HG03521 (cell line): ENCODE results near the gene MNT.

ENCODE experiments used
- ATAC-seq: cut with Tn5 transposase; IDR thresholded peaks from one replicate; pipeline ENCODE4 v1.9.1; 2021; ENCODE audit warnings: mild to moderate bottlenecking, moderate library complexity; ENCODE audit not compliant: unreplicated experiment

The MNT gene

DNA sequence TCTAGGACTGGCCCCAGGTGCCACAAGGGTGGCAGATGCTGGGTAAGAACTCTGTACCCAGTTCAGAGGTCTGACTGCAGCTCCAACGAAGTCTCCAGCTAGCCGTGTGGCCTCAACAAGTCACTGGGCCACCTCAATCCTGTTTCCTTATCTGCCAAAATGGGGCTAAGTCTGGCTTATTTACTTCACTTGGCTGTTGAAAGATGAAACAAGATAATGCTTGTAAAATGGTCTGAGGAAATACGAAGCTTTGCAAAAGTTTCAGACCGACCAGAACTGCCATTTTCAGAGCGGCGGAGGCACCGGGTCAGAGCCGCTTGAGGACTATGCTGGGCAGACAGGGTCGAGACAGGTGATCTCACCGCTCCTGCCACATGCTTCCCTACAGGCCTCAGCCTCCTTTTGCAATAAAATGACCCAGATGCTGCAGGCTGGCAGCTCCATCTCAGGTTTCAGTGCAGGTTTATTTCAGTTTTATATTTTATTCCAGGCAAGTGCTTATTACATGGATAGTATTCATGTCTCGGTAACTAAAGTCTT is 17.2 kb downstream of the MNT start:
- no peak for ATAC-seq

- no peak for ATAC-seq
These were observed 19.8 kb downstream of the MNT start for GRCh38 chr17:2380950-2381649.

GRCh38 chr17:2380226-2380922 is 20.5 kb downstream of the MNT start:
- no peak for ATAC-seq

DNA sequence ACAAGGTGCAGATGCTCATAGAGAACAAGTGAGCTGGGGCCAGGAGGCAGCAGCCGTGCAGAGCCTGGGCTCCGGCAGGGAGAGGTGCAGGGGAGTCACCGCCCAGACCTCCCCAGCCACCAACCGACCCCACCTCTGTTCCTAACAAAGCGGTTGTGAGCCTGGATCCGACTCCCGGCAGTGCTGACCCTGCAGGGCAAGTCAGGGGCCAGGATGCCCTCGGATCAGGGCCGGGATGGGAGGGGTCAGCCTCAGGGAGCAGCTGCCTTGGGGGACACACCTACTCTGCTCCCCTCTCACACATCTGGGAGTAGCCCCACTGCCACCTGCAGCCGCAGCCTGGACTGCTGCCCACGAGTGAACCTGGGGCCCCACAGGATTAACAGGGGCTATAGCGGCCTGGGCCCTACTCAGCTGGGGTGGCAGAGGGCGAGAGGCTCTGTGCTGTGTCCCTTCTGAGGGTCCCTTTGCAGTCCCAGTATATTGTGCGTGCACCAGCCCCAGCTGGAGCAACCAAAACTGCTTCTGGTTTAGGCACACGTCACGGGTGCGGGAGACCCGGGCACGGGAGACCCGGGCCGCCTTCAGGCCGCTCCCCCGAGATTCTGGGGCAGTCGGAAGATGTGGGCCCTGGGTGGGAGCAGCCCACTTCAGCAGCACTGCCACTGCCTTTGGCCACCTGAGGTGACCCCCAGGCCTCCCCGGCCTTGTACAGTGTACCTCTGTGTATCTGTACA is 21.2 kb downstream of the MNT start:
- no peak for ATAC-seq

- ATAC-seq, result no peak
These were observed 22.0 kb downstream of the MNT start for GRCh38 chr17:2378905-2379304.

GRCh38 chr17:2377659-2378058 is 23.2 kb downstream of the MNT start:
- no peak for ATAC-seq

DNA sequence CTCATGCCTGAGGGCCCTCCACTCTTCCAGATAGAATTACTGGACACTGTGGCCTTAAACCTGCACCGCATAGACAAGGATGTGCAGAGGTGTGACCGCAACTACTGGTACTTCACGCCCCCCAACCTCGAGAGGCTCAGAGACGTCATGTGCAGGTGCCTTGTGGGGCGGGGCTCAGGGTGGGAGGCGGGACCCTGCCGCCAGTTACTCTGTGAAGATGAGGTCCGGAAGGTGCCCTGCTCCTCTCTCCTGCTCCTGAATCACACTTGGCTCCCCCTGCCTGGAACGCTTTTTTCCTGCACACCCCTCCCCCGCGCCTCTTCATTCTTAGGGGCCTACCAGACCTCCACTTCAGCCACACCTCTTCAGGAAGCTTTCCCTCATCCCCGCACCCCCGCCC is 24.8 kb downstream of the MNT start:
- ATAC-seq, result no peak

DNA sequence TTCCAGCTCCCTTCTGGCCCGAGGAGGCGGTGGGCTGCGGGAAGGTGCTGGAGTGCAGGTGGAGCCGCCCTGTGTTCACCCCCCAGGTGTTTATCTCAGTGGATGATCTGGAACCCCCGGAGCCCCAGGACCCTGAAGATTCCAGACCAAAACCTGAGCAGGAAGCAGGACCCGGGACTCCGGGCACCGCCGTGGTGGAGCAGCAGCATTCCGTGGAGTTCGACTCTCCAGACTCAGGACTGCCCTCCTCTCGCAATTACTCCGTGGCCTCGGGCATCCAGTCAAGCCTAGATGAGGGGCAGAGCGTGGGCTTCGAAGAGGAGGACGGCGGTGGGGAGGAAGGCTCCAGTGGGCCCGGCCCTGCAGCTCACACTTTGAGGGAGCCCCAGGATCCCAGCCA is 25.5 kb downstream of the MNT start:
- ATAC-seq, result no peak

DNA sequence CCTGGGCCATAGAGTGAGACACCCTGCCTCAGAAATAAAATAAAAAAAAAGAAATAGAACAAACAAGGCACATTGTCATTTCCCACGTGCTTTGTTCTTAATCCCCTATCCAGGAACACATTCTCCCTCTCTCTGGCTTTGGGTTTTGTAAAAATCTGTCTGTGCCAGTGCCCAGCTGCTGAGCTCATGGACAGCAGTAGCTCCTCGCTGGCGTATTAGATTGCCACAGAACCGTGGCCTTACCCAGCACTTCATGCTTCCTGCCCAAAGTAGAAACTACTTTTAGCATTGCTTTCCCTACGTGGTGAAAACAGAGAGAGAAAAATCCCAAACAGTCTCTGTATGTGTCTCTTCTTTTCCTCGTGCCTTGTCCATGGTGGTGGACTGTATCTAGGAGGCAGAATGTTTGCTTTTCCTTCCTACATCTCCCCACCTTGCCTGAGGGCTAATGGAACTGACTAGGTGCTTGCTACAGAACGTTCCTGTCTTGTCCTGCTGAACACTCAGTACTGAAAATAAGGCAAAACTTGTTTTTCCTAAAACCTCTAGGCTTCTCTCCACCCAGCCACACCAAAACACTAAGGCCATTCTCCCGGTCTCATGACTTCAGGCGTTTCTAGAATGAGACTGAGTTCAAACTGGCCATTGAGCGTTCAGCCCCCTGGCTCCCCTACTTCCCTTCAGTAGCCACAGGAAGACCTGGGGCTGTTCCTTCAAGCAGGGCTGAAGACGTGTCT is 26.1 kb downstream of the MNT start:
- ATAC-seq, result no peak

DNA sequence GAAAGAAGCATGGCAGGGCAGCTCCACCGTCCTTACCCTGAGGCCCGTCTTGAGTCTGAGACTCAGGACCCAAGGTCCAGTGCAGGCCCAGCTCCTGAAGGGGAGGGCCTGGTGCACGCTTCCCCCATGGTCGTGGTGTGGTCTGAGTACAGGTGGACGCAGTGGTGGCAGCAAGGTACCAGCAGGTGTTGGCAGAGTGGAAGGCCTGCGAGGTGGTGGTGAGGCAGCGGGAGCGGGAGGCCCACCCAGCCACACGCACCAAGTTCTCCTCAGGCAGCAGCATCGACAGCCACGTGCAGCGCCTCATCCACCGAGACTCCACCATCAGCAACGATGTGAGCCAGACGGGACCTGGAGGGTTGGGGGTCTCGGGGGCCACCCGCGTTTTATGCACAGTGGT is 27.7 kb downstream of the MNT start:
- ATAC-seq, result no peak

DNA sequence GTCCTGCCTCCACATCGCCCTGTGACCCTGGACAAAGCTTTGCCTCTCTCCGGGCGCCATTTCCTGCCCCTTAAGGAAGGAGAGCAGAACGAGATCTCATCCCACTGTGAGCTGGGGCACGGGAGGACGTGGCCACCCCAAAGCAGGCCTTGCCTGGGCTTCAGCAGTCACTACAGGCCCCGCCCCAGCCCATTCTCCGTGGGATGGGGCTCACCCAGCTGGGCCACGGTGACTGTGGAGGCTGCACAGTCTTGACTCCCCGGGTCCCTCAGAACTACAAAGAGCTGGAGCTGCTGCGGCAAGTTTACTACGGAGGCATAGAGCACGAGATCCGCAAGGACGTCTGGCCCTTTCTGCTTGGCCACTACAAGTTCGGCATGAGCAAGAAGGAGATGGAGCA is 28.2 kb downstream of the MNT start:
- no peak for ATAC-seq

DNA sequence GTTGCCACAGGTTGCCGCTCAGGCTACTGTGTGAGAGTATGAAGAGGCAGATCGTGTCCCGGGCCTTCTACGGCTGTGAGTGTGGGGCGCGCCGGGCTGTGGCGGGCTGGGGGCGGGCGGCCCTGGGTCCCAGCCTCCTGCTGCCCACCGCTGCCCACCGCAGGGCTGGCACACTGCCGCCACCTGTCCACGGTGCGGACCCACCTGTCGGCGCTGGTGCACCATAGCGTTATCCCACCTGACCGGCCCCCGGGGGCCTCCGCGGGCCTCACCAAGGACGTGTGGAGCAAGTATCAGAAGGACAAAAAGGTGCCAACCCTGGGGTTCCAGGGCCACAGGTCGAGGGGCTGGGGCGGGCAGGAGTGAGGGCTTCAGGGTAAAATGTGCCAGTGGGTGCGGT is 28.7 kb downstream of the MNT start:
- ATAC-seq, result no peak

DNA sequence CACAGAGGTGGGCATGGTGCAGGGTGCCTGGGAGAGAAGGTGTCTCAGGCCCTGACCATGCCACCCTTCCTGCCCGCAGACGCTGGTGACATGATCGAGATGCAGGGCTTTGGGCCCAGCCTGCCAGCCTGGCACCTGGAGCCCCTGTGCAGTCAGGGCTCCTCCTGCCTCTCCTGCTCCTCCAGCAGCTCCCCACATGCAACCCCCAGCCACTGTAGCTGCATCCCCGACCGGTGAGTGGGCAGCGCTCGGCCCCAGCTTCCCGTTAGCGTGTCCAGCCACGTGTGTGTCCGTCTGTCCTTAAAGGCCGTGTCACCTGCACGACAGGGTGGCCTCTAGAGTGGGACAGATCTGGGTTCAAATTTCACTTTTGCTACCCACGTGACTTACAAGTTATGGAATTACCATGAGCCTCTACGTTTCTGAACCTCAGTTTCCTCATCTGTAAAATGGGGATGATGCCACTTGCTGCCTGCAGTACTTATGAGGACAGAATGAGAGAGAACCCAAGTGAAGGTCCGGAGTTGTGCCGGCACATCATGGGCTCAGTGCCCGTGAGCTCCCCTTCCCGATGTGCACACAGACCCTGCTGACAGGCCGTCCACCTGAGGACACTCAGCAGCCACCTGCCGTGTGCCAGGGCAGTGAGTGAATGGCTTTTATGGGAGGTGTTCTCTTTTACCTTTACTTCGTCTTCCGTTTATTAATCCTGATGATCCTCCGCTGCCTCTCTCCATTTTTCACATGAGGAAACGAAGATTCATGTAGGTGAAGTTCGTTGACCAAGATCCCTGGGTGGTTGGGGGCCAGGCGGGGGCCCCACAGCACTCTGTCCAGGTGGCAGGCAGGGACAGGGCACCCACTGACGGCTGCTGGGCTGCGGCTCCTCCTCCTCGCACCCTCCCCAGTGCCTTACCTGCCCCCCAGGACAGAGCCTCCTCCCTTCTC is 29.4 kb downstream of the MNT start:
- no peak for ATAC-seq

GRCh38 chr17:2370211-2370589 is 30.7 kb downstream of the MNT start:
- no peak for ATAC-seq

DNA sequence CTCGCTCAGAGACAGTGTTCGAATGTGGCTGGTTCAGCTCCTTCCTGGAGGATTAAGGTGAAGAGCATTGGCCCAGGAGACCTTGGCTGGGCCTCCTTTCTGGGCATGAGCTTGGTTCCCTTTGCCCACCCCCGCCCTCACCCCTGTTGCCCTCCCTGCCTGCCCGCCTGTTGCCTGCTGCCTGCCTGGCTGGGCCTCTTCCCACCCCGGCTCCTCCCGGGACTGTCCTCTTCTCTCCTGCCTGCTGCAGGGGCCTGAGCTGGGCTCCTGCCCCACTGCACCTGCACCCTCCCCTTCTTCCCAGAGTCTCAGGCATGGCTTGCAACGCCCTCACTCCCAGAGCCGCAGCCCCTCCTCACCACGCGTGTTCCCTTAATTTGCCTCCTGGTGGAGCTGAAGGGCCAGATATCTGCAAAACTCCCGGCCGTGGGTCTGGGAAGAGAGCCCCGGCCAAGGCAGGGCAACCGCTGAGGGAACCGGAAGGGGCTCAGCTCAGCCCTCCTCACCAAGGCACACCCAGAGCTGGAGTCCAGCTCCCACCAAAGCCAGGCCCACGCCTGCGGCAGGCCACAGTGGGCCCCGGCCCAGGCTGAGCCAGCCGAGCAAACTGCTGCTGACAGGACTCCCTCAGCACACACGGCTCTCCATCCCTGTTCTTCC is 31.2 kb downstream of the MNT start:
- no peak for ATAC-seq

DNA sequence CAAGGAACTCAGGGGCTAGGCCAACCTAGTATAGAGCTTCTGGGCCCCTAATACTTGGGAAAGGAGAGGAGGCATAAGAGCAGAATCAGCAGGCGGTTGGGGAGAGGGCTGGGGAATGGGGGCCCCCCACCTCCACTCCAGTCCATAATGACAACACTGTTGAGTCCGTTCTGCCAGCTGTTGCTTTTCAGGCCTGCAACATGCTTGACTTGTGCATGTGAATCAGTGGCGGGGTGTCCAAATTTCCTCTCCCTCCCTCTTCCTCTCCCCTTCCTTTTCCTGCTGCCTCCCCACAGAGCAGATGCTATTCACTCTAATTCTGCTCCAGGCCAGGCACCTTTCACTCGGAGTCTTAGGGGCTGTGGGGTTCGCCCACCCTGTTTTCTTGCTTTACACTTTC is 31.8 kb downstream of the MNT start:
- ATAC-seq, result no peak

DNA sequence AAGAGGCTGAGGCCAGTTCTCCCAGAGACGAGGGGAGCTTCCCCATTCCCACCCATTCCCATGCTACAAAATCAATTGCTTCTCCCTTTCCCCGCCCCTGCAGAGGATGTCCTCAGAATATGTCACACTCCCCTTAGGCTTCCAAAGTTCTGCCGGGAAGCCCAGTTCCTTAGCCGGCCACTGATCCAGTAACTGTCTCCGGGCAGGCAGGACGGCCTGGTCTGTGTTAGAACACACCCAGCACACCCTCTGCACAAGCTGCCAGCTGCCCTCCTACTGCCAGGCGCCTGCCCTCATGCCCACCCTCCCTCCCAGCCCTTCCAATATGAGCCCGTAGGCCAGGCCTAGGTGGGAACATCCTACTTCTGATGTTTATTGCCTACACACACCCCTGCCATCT is 32.5 kb downstream of the MNT start:
- no peak for ATAC-seq

DNA sequence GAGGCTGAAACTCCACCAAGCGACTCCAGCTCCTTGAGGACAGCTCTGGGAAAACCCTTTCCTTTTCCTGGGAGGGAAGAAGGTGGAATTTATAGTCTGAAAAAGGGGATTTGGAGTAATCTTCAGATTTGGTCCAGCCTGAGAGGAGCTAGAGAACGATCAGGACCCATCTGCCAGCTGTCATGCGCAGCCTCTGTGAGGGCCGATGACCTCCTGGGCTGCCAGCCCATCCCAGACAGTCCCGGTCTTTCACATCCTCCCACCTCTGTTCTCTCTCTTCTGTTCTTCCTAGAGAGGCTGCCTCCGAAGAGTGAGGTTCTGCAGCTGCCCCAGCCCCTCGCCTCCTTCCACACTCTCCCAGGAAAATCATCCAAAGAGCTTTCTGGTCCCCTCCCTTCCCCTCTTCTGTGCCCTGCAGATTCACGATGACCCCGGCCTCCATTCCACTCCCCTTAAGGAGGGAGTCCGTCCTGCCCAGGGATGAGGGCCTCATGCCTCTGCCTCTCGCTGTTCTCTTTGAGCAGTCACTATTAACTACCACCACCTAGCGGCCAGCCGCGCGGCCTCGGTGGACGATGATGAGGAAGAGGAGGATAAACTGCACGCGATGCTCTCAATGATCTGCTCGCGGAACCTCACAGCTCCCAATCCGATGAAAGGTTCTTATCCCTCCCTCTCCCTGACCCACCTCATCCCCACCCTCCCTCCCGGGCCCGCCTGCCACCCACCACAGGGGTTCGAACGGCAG is 33.9 kb downstream of the MNT start:
- no peak for ATAC-seq

DNA sequence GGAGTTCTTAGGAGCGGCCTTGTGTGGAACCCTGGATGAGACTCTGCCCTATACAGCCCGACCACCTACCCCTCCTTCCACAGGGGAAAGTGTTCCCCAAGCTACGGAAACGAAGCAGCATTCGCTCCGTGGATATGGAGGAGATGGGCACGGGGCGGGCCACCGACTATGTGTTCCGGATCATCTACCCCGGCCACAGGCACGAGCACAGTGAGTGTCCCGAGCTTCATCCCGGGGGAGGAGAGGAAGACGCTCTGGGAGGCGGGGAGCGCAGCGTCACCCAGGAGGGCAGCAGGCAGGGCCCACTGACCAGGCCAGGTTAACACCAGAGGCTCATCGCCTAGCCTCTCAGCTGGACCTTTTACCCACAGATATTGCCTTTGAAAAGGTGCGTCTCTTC is 35.7 kb downstream of the MNT start:
- no peak for ATAC-seq
